K562 (cell line): ENCODE results near the gene AFF1. TPM values are rescaled to one million over a fixed set of nuclear protein-coding genes. Genes with fewer than 3 reads are reported as not detected.
A peak's percentile ranks its signal among the peaks of the same experiment; 100 is the strongest.

Experiments
- ARHGAP35 ChIP-seq: fragments of 450-650 bp; IDR thresholded peaks from 2 replicates; pipeline ENCODE4 v1.6.1; 2018; ENCODE audit not compliant: partially characterized antibody
- CBFA2T3 ChIP-seq: fragments of 450-650 bp; IDR thresholded peaks from 2 replicates; pipeline ENCODE4 v1.6.1; 2017
- CBX8 ChIP-seq: fragments of 200-600 bp; sonication (generic); IDR thresholded peaks from 2 replicates; pipeline ENCODE4 v1.6.1; 2012; ENCODE audit warnings: borderline replicate concordance, mixed run types, low read depth, mild to moderate bottlenecking, moderate library complexity, mixed read lengths, low read length, control low read depth, inconsistent platforms; ENCODE audit not compliant: poor library complexity, severe bottlenecking; ENCODE audit errors: extremely low read depth
- DNMT1 ChIP-seq: fragments of 450-650 bp; IDR thresholded peaks from 2 replicates; pipeline ENCODE4 v1.6.1; 2016; ENCODE audit warnings: antibody characterized with exemption, mild to moderate bottlenecking
- HMGXB4 ChIP-seq: sonication (generic); formaldehyde crosslinking; IDR thresholded peaks from 2 replicates; pipeline ENCODE4 v1.8.1; 2023; ENCODE audit warnings: mild to moderate bottlenecking, missing genetic modification reagents
- KDM1A ChIP-seq, 2 experiments: fragments of 450-650 bp; IDR thresholded peaks; 2 replicates each; pipeline ENCODE4 v1.6.1; 2016; ENCODE audit warnings: mild to moderate bottlenecking in 2 of 2
- KLF6 ChIP-seq: fragments of 250-450 bp; sonication (Bioruptor Pico); IDR thresholded peaks from 2 replicates; pipeline ENCODE4 v1.4.0; 2020; ENCODE audit warnings: mild to moderate bottlenecking, moderate library complexity, borderline replicate concordance
- NONO ChIP-seq, 2 experiments: fragments of 200-400 bp in 1 of 2; fragments of 450-650 bp in 1 of 2; formaldehyde crosslinking in 1 of 2; IDR thresholded peaks; 2 replicates each; pipeline ENCODE4 v1.6.1; 2017; ENCODE audit warnings: low read depth in 2 of 2, mild to moderate bottlenecking in 2 of 2, moderate library complexity in 2 of 2, low read length in 1 of 2
- NR2C1 ChIP-seq, 2 experiments: fragments of 450-650 bp; IDR thresholded peaks; 2 replicates each; pipeline ENCODE4 v1.6.1; 2017; ENCODE audit warnings: mild to moderate bottlenecking in 2 of 2, antibody characterized with exemption in 1 of 2, inconsistent platforms in 1 of 2, missing compliant biosample characterization in 1 of 2, missing genetic modification characterization in 1 of 2
- POLR2AphosphoS5 ChIP-seq: IDR thresholded peaks from 2 replicates; pipeline ENCODE4 v1.6.1; 2011; ENCODE audit warnings: mild to moderate bottlenecking, low read depth, low read length, moderate library complexity; ENCODE audit not compliant: control insufficient read depth, insufficient read depth
- TAL1 ChIP-seq: fragments of 450-650 bp; IDR thresholded peaks from 2 replicates; pipeline ENCODE4 v1.6.1; 2016; ENCODE audit warnings: mild to moderate bottlenecking
- THRAP3 ChIP-seq: fragments of 450-650 bp; IDR thresholded peaks from 2 replicates; pipeline ENCODE4 v1.6.1; 2016; ENCODE audit warnings: mild to moderate bottlenecking, inconsistent platforms, borderline replicate concordance
- ZNF318 ChIP-seq, 2 experiments: fragments of 450-650 bp; IDR thresholded peaks; 2 replicates each; pipeline ENCODE4 v1.6.1; 2016; ENCODE audit warnings: mild to moderate bottlenecking in 2 of 2, borderline replicate concordance in 1 of 2, low read depth in 1 of 2, moderate library complexity in 1 of 2
- ZNF408 ChIP-seq: fragments of 250-450 bp; sonication (Bioruptor Pico); IDR thresholded peaks from 2 replicates; pipeline ENCODE4 v1.4.0; 2020; ENCODE audit warnings: low read depth, mild to moderate bottlenecking, moderate library complexity
- polyA plus RNA-seq, 8 experiments: library from polyadenylated mRNA; depleted of rRNA in 4 of 8; stranded (reverse) in 5 of 8; unstranded in 3 of 8; fragments of >200 nt; fragmentation: Nextera tagmentation in 2 of 8; fragmentation: Illumina TruSeq in 1 of 8; extraction: Ambion mirVana in 2 of 8; extraction: Trizol in 1 of 8; gene quantifications; 2 replicates each; pipeline versions ENCODE4 v1.2.1 to v1.2.3, GENCODE V29; 2011 to 2014; ENCODE audit warnings: inconsistent platforms in 1 of 8, missing spikeins in 1 of 8
- total RNA-seq, 7 experiments: library from RNA; depleted of rRNA in 6 of 7; stranded (reverse); fragments of >200 nt in 6 of 7; fragmentation: Illumina TruSeq in 2 of 7; extraction: Trizol in 2 of 7; gene quantifications; 2 replicates each; pipeline versions ENCODE4 v1.2.1 to v1.2.3, GENCODE V29; 2011 to 2021; ENCODE audit warnings: low replicate concordance in 1 of 7

AFF1 gene
- total and polyA plus RNA-seq, 9 of the 15 experiments (the other 6 are each of a cell fraction or from before 2014, with no cell fraction given): 4.1 to 47.5 (median 17.2) TPM

GRCh38 chr4:86991994-86992393 is 57.2 kb downstream of the AFF1 start (continued):
- TF ChIP-seq ZNF318 (IDR thresholded peaks at IDR 0.05; ENCODE audit: borderline replicate concordance in 1 of 2, low read depth in 1 of 2) (no peak), DNMT1 (no peak), NR2C1 (IDR thresholded peaks at IDR 0.05) (no peak), NR2C1 (tag; IDR thresholded peaks at IDR 0.05) (no peak), CBX8 (no peak), KLF6 (CRISPR knock-in tag) (no peak), CBFA2T3 (peak; percentile 88), KDM1A (IDR thresholded peaks at IDR 0.05) (peak in 1 of 2 experiments; percentile 33; a peak in 2 of 4 replicates), THRAP3 (no peak), NONO (IDR thresholded peaks at IDR 0.05; ENCODE audit: low read depth in 2 of 2, low read length in 1 of 2) (no peak), ZNF408 (CRISPR knock-in tag) (no peak), ARHGAP35 (no peak), POLR2AphosphoS5 (peak; percentile 48; the same call in 1 of the 2 replicates), TAL1 (peak; percentile 55; the same call in 1 of the 2 replicates), HMGXB4 (no peak)
